Upper lobe of right lung (tissue), 1 donor: ENCODE results near the gene CLP1. TPM values are rescaled to one million over a fixed set of nuclear protein-coding genes. Genes with fewer than 3 reads are reported as not detected.

Experiments
- ATAC-seq: fragments of 200-7000 bp; cut with Tn5 transposase; one replicate; pipeline ENCODE4 v1.9.1; 2020; ENCODE audit warnings: mild to moderate bottlenecking, moderate library complexity
- DNase-seq: peaks from one replicate; pipeline ENCODE4 v3.0.0-alpha.2; 2020
- H3K27ac ChIP-seq: fragments of 200-600 bp; one replicate; pipeline ENCODE4 v1.8.0; 2022
- H3K27me3 ChIP-seq: fragments of 200-600 bp; one replicate; pipeline ENCODE4 v1.8.0; 2022; ENCODE audit warnings: mild to moderate bottlenecking
- H3K36me3 ChIP-seq: fragments of 200-600 bp; one replicate; pipeline ENCODE4 v1.8.0; 2022
- H3K4me1 ChIP-seq: fragments of 200-600 bp; one replicate; pipeline ENCODE4 v1.8.0; 2022
- H3K4me3 ChIP-seq: fragments of 200-600 bp; one replicate; pipeline ENCODE4 v1.8.0; 2022; ENCODE audit warnings: mild to moderate bottlenecking
- H3K9me3 ChIP-seq: fragments of 200-600 bp; one replicate; pipeline ENCODE4 v1.8.0; 2022
- CTCF ChIP-seq: fragments of 200-600 bp; IDR thresholded peaks from one replicate; pipeline ENCODE4 v1.8.0; 2022; ENCODE audit warnings: antibody characterized with exemption
- intact Hi-C: fragments of 100-400 bp; cut with DNase I; formaldehyde crosslinking; loops from one replicate; pipeline ENCODE4 v1.11.0; 2022
- long read RNA-seq: library from polyadenylated mRNA; unstranded; transcript quantifications from one replicate; pipeline ENCODE4 v2.0.0, GENCODE V29; 2021
- total RNA-seq: library from RNA; stranded (reverse); fragmentation: NEBNext Ultra II Directional; extraction: Animal tissue kit (Norgen Biotek cat#: 25700); gene quantifications from one replicate; pipeline ENCODE4 v1.2.1, GENCODE V29; 2021
- donor health status: DM: no; HTN: yes; CAD: no; lungs with severe emphysema.

Gene CLP1
- total RNA-seq: 11.7 TPM
- long read RNA-seq, transcript CLP1-205 (3 exons, 2,435 nt): major isoform, 31 of 36 reads
- long read RNA-seq, partial matches to known transcripts: 2 of 36 reads
- long read RNA-seq, other reads (novel, unspliced or antisense): 1 of 36 reads

- Histone ChIP-seq H3K36me3 (peaks cover 35% of the 10 kb centered on the region), H3K4me3 (peak within 1 kb of the TSS; percentile 75), H3K9me3 (no peaks in the 10 kb centered on the region), H3K27ac (peak within 1 kb of the TSS; percentile 85), H3K4me1 (peaks cover 12% of the 10 kb centered on the region), H3K27me3 (no peaks in the 10 kb centered on the region)
- intact Hi-C loops: no loop called here
- peak; percentile 99 for DNase-seq
- TF ChIP-seq CTCF: no peak
- peak; percentile 99 for ATAC-seq
Measured at GRCh38 chr11:57657194-57658022, at the start of gene CLP1. Gene CLP1, plus strand, starts transcription at chr11:57657762. Its CDS starts 1,715 bp downstream, at chr11:57659477.

- Histone ChIP-seq H3K9me3 (no peaks in the 10 kb centered on the region), H3K27ac (no peak overlapping the region), H3K27me3 (no peaks in the 10 kb centered on the region), H3K4me3 (no peak overlapping the region), H3K36me3 (peaks cover 86% of the 10 kb centered on the region), H3K4me1 (no peaks in the 10 kb centered on the region)
- TF ChIP-seq CTCF: no peak
- DNase-seq: no peak
- no peak for ATAC-seq
- intact Hi-C loops: no loop called here
Measured at GRCh38 chr11:57610170-57610569, 47.4 kb upstream of the CLP1 start.

GRCh38 chr11:57614234-57614772 is 43.3 kb upstream of the CLP1 start:
- Histone ChIP-seq H3K4me1 (no peaks in the 10 kb centered on the region), H3K36me3 (peaks cover 73% of the 10 kb centered on the region), H3K27me3 (no peaks in the 10 kb centered on the region), H3K4me3 (no peak overlapping the region), H3K27ac (no peak overlapping the region), H3K9me3 (no peaks in the 10 kb centered on the region)
- DNase-seq: no peak
- no peak for TF ChIP-seq CTCF
- no peak for ATAC-seq
- intact Hi-C loops: no loop called here

GRCh38 chr11:57615308-57615707 is 42.3 kb upstream of the CLP1 start:
- intact Hi-C loops: no loop called here
- Histone ChIP-seq H3K36me3 (peaks cover 63% of the 10 kb centered on the region), H3K9me3 (no peaks in the 10 kb centered on the region), H3K4me1 (no peaks in the 10 kb centered on the region), H3K27ac (no peak overlapping the region), H3K27me3 (no peaks in the 10 kb centered on the region), H3K4me3 (no peak overlapping the region)
- no peak for TF ChIP-seq CTCF
- DNase-seq: no peak
- no peak for ATAC-seq

- intact Hi-C loops: no loop called here
- H3K36me3 ChIP-seq: peaks cover 50% of the 10 kb centered on the region
Measured at GRCh38 chr11:57616595-57616994, 41.0 kb upstream of the CLP1 start.

More at GRCh38 chr11:57616595-57616994, 41.0 kb upstream of the CLP1 start:
- no peak overlapping the region for H3K27ac ChIP-seq
- H3K4me1 ChIP-seq: no peaks in the 10 kb centered on the region
- DNase-seq: no peak
- H3K9me3 ChIP-seq: no peaks in the 10 kb centered on the region
- no peak for TF ChIP-seq CTCF
- H3K27me3 ChIP-seq: no peaks in the 10 kb centered on the region
- no peak for ATAC-seq
- H3K4me3 ChIP-seq: no peak overlapping the region
